HCT116 (cell line): Measurements from ENCODE around the gene SLC5A6. TPM values are rescaled to one million over a fixed set of nuclear protein-coding genes. Genes with fewer than 3 reads are reported as not detected.

Source experiments
- ATAC-seq: fragments of 200-7000 bp; cut with Tn5 transposase; 2 replicates; pipeline ENCODE4 v1.9.1; 2020; ENCODE audit warnings: mild to moderate bottlenecking, moderate library complexity
- BruUV-seq: library from RNA; stranded (reverse); fragments of 400-500 nt; replicated peaks from 2 replicates; lab custom pipeline; 2021; lab: Mats Ljungman, UMichigan
- CTCF ChIA-PET: fragments of 300-600 bp; sonication (Branson Sonifier 250); formaldehyde crosslinking; loops from one replicate; lab custom pipeline; 2021; ENCODE audit warnings: antibody characterized with exemption; lab: Charles Lee
- POLR2A ChIA-PET: fragments of 300-600, 350-600 bp; sonication (Branson Sonifier 250); formaldehyde crosslinking; loops from one replicate; lab custom pipeline; 2021; ENCODE audit warnings: antibody characterized with exemption; lab: Charles Lee
- RAD21 ChIA-PET, 2 experiments: fragments of 300-600 bp; sonication (Branson Sonifier 250); formaldehyde crosslinking; loops; one replicate each; lab custom pipeline; 2023; ENCODE audit warnings: low total read pairs in 2 of 2; ENCODE audit not compliant: uncharacterized antibody in 2 of 2, unreplicated experiment in 2 of 2, low non-redundant PET in 1 of 2; lab: Charles Lee
- DNase-seq: peaks from one replicate; pipeline ENCODE4 v3.0.0-alpha.2; 2010; ENCODE audit warnings: low read depth, low spot score
- H2AFZ ChIP-seq: fragments of 200-600 bp; shearing (Covaris generic), sonication (generic); 2 replicates; pipeline ENCODE4 v1.6.1; 2017; ENCODE audit warnings: low read depth, mixed run types, mixed read lengths, antibody characterized with exemption, low read length; ENCODE audit not compliant: poor library complexity, severe bottlenecking
- H3K27ac ChIP-seq: 2 replicates; pipeline ENCODE4 v1.5.1; 2012; ENCODE audit warnings: low read depth, low read length
- H3K27me3 ChIP-seq: fragments of 200-600 bp; sonication (generic); 2 replicates; pipeline ENCODE4 v1.6.1; 2016; ENCODE audit warnings: mixed run types, low read length, mixed read lengths; ENCODE audit not compliant: insufficient read depth
- H3K36me3 ChIP-seq, 2 experiments: fragments of 200-500 bp in 1 of 2; fragments of 200-600 bp in 1 of 2; sonication (Bioruptor generic) in 1 of 2; sonication (generic) in 1 of 2; 2 replicates each; pipeline versions ENCODE4 v1.5.1 to v1.6.1; 2014 to 2016; ENCODE audit warnings: low read length in 2 of 2, inconsistent platforms in 1 of 2, mixed read lengths in 1 of 2, mixed run types in 1 of 2; ENCODE audit not compliant: insufficient read depth in 2 of 2, control insufficient read depth in 1 of 2
- H3K4me1 ChIP-seq, 2 experiments: fragments of 200-600 bp in 1 of 2; sonication (generic) in 1 of 2; 2 replicates each; pipeline versions ENCODE4 v1.5.1 to v1.6.1; 2012 to 2017; ENCODE audit warnings: low read length in 2 of 2, inconsistent platforms in 1 of 2, mild to moderate bottlenecking in 1 of 2, mixed read lengths in 1 of 2, mixed run types in 1 of 2, moderate library complexity in 1 of 2; ENCODE audit not compliant: insufficient read depth in 2 of 2, control insufficient read depth in 1 of 2
- H3K4me2 ChIP-seq: fragments of 200-600 bp; sonication (generic); 2 replicates; pipeline ENCODE4 v1.6.1; 2017; ENCODE audit warnings: mixed run types, low read length, mixed read lengths
- H3K4me3 ChIP-seq, 2 experiments: fragments of 200-600 bp in 1 of 2; sonication (generic) in 1 of 2; replicated peaks in 1 of 2; 2 replicates each; pipeline ENCODE4 v1.5.1; 2011 to 2016; ENCODE audit warnings: low read length in 2 of 2, control low read depth in 1 of 2, low read depth in 1 of 2, mild to moderate bottlenecking in 1 of 2, mixed read lengths in 1 of 2, mixed run types in 1 of 2
- H3K79me2 ChIP-seq: fragments of 200-600 bp; sonication (generic); 2 replicates; pipeline ENCODE4 v1.6.1; 2017; ENCODE audit warnings: mild to moderate bottlenecking, mixed run types, low read length, moderate library complexity, mixed read lengths; ENCODE audit not compliant: insufficient read depth
- H3K9ac ChIP-seq: fragments of 200-600 bp; sonication (generic); 2 replicates; pipeline ENCODE4 v1.6.1; 2016; ENCODE audit warnings: low read length, mixed read lengths
- H3K9me2 ChIP-seq: fragments of 200-600 bp; sonication (generic), shearing (Covaris generic); 2 replicates; pipeline ENCODE4 v1.6.1; 2017; ENCODE audit warnings: mixed run types, mild to moderate bottlenecking, moderate library complexity; ENCODE audit not compliant: insufficient read depth
- H3K9me3 ChIP-seq, 2 experiments: fragments of 200-500 bp in 1 of 2; fragments of 200-600 bp in 1 of 2; sonication (Bioruptor generic) in 1 of 2; sonication (generic) in 1 of 2; 2 replicates each; pipeline ENCODE4 v1.6.1; 2014 to 2017; ENCODE audit warnings: low read length in 2 of 2, mixed read lengths in 2 of 2, inconsistent platforms in 1 of 2, low read depth in 1 of 2, mild to moderate bottlenecking in 1 of 2, mixed run types in 1 of 2, moderate library complexity in 1 of 2; ENCODE audit not compliant: control insufficient read depth in 1 of 2, insufficient read depth in 1 of 2
- H4K20me1 ChIP-seq: fragments of 200-600 bp; sonication (generic), shearing (Covaris generic); 2 replicates; pipeline ENCODE4 v1.6.1; 2017; ENCODE audit warnings: mixed run types, mild to moderate bottlenecking, moderate library complexity; ENCODE audit not compliant: insufficient read depth
- CBX3 ChIP-seq: IDR thresholded peaks from 2 replicates; pipeline ENCODE4 v1.6.1; 2012; ENCODE audit warnings: low read depth
- EGR1 ChIP-seq: IDR thresholded peaks from 2 replicates; pipeline ENCODE4 v1.6.1; 2012; ENCODE audit warnings: low read depth
- EZH2 ChIP-seq: fragments of 200-600 bp; sonication (generic); IDR thresholded peaks from 2 replicates; pipeline ENCODE4 v1.6.1; 2017; ENCODE audit warnings: antibody characterized with exemption, mixed run types
- EZH2phosphoT487 ChIP-seq: fragments of 200-600 bp; IDR thresholded peaks from 2 replicates; pipeline ENCODE4 v1.6.1; 2018; ENCODE audit warnings: antibody characterized with exemption, borderline replicate concordance
- JUND ChIP-seq: IDR thresholded peaks from 2 replicates; pipeline ENCODE4 v1.6.1; 2012
- POLR2A ChIP-seq: IDR thresholded peaks from 2 replicates; pipeline ENCODE4 v1.7.0; 2011; ENCODE audit warnings: borderline replicate concordance; ENCODE audit not compliant: insufficient read depth, insufficient read length; ENCODE audit errors: extremely low read depth
- POLR2AphosphoS5 ChIP-seq: IDR thresholded peaks from 2 replicates; pipeline ENCODE4 v1.6.1; 2011; ENCODE audit warnings: mild to moderate bottlenecking, low read depth, low read length, moderate library complexity
- RAD21 ChIP-seq: IDR thresholded peaks from 2 replicates; pipeline ENCODE4 v1.6.1; 2012; ENCODE audit warnings: low read depth, mild to moderate bottlenecking
- SIN3A ChIP-seq: IDR thresholded peaks from 2 replicates; pipeline ENCODE4 v1.6.1; 2012; ENCODE audit warnings: low read depth
- SP1 ChIP-seq: IDR thresholded peaks from 2 replicates; pipeline ENCODE4 v1.6.1; 2012; ENCODE audit warnings: low read depth
- SRF ChIP-seq: IDR thresholded peaks from 2 replicates; pipeline ENCODE4 v1.6.1; 2012; ENCODE audit warnings: low read depth
- TCF7L2 ChIP-seq: IDR thresholded peaks from 2 replicates; pipeline ENCODE4 v1.7.0; 2011; ENCODE audit warnings: borderline replicate concordance, inconsistent platforms; ENCODE audit not compliant: insufficient read depth, insufficient read length; ENCODE audit errors: extremely low read depth
- YY1 ChIP-seq: IDR thresholded peaks from 2 replicates; pipeline ENCODE4 v1.6.1; 2011; ENCODE audit warnings: low read length, low read depth, moderate library complexity, mild to moderate bottlenecking; ENCODE audit not compliant: insufficient replicate concordance; ENCODE audit errors: extremely low read depth
- ZFX ChIP-seq: fragments of 450-650 bp; IDR thresholded peaks from 2 replicates; pipeline ENCODE4 v1.6.1; 2017
- ZNF274 ChIP-seq: fragments of 200-500 bp; sonication (Bioruptor generic); IDR thresholded peaks from 2 replicates; pipeline ENCODE4 v1.6.1; 2014; ENCODE audit warnings: mild to moderate bottlenecking, low read depth, low read length, inconsistent platforms
- intact Hi-C: fragments of 100-400 bp; cut with micrococcal nuclease; formaldehyde crosslinking; loops from 2 replicates; pipeline ENCODE4 v1.10.0; 2022
- total RNA-seq: library from RNA; stranded (reverse); gene quantifications from one replicate; pipeline ENCODE4 v1.2.1, GENCODE V29; 2021; ENCODE audit not compliant: unreplicated experiment
- TF ChIP-seq, protein P1 (sequence below): IDR thresholded peaks from 2 replicates; pipeline ENCODE4 v1.6.1; 2012; ENCODE audit warnings: low read depth
- TF ChIP-seq, protein P2 (sequence below), 3 experiments: fragments of 200-600 bp in 1 of 3; sonication (generic) in 1 of 3; IDR thresholded peaks in 2 of 3; conservative IDR thresholded peaks in 1 of 3; 2 replicates each; pipeline ENCODE4 v1.5.1; 2012 to 2017; ENCODE audit warnings: low read depth in 2 of 3, low read length in 2 of 3, antibody characterized with exemption in 1 of 3, borderline replicate concordance in 1 of 3, control low read depth in 1 of 3, mild to moderate bottlenecking in 1 of 3, mixed read lengths in 1 of 3, mixed run types in 1 of 3, moderate library complexity in 1 of 3; ENCODE audit not compliant: insufficient read depth in 1 of 3
- TF ChIP-seq, protein P3 (sequence below): IDR thresholded peaks from 2 replicates; pipeline ENCODE4 v1.6.1; 2011; ENCODE audit warnings: mild to moderate bottlenecking, low read length, moderate library complexity; ENCODE audit not compliant: insufficient replicate concordance; ENCODE audit errors: extremely low read depth

SLC5A6 gene
- total RNA-seq, 1 experiment from 2014 or later = 55.4 TPM

DNA sequence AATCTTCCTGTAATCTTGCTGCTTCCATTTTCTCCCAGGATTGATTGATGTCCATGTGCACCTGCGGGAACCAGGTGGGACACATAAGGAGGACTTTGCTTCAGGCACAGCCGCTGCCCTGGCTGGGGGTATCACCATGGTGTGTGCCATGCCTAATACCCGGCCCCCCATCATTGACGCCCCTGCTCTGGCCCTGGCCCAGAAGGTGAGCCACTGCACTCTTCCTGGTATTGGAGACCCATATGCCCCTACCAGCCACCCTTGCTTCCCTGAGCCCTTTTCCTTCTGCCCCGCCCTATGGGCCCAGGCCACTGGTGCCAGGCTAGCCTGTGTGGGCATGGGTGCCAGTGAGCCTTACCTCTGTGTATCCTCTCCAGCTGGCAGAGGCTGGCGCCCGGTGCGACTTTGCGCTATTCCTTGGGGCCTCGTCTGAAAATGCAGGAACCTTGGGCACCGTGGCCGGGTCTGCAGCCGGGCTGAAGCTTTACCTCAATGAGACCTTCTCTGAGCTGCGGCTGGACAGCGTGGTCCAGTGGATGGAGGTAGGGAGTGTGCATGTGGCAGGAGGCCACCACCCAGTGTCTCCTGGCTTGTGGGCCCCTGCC, 25.4 kb upstream of the SLC5A6 start (continued):
- TF ChIP-seq, protein P1, sequence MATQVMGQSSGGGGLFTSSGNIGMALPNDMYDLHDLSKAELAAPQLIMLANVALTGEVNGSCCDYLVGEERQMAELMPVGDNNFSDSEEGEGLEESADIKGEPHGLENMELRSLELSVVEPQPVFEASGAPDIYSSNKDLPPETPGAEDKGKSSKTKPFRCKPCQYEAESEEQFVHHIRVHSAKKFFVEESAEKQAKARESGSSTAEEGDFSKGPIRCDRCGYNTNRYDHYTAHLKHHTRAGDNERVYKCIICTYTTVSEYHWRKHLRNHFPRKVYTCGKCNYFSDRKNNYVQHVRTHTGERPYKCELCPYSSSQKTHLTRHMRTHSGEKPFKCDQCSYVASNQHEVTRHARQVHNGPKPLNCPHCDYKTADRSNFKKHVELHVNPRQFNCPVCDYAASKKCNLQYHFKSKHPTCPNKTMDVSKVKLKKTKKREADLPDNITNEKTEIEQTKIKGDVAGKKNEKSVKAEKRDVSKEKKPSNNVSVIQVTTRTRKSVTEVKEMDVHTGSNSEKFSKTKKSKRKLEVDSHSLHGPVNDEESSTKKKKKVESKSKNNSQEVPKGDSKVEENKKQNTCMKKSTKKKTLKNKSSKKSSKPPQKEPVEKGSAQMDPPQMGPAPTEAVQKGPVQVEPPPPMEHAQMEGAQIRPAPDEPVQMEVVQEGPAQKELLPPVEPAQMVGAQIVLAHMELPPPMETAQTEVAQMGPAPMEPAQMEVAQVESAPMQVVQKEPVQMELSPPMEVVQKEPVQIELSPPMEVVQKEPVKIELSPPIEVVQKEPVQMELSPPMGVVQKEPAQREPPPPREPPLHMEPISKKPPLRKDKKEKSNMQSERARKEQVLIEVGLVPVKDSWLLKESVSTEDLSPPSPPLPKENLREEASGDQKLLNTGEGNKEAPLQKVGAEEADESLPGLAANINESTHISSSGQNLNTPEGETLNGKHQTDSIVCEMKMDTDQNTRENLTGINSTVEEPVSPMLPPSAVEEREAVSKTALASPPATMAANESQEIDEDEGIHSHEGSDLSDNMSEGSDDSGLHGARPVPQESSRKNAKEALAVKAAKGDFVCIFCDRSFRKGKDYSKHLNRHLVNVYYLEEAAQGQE = no peak
- TF ChIP-seq RAD21 = no peak
- TF ChIP-seq EGR1 = no peak

DNA sequence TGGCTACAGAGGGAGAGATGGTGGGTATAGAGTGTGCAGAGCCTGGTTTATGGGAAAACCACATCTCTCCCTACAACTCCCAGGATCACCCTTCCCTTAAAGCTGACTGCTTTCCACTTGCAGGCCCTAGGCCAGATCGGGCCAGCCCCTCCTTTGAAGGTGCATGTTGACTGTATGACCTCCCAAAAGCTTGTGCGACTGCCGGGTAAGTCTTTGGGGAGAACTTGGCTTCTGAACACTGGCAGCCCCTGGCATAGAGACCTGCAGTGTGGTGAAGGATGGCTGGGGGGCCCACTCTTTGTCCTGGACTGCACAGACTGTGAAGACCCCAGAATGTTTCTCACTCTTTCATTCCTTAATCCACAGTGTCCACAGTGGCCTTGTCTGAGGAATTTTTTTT, 24.6 kb upstream of the SLC5A6 start:
- no peaks in the 10 kb centered on the region for H3K9me2 ChIP-seq
- TF ChIP-seq POLR2AphosphoS5 (no peak), ZFX (no peak), JUND (no peak), SRF (no peak), RAD21 (no peak), SP1 (no peak), EZH2 (no peak), POLR2A (no peak), CBX3 (no peak), TCF7L2 (no peak), YY1 (no peak), ZNF274 (no peak), SIN3A (no peak), EZH2phosphoT487 (no peak)
- TF ChIP-seq, protein P2, sequence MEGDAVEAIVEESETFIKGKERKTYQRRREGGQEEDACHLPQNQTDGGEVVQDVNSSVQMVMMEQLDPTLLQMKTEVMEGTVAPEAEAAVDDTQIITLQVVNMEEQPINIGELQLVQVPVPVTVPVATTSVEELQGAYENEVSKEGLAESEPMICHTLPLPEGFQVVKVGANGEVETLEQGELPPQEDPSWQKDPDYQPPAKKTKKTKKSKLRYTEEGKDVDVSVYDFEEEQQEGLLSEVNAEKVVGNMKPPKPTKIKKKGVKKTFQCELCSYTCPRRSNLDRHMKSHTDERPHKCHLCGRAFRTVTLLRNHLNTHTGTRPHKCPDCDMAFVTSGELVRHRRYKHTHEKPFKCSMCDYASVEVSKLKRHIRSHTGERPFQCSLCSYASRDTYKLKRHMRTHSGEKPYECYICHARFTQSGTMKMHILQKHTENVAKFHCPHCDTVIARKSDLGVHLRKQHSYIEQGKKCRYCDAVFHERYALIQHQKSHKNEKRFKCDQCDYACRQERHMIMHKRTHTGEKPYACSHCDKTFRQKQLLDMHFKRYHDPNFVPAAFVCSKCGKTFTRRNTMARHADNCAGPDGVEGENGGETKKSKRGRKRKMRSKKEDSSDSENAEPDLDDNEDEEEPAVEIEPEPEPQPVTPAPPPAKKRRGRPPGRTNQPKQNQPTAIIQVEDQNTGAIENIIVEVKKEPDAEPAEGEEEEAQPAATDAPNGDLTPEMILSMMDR (IDR thresholded peaks at IDR 0.05 in 2 of 3, conservative IDR thresholded peaks at IDR 0.05 in 1 of 3; ENCODE audit: borderline replicate concordance in 1 of 3, insufficient read depth in 1 of 3, low read depth in 2 of 3, low read length in 2 of 3) = no peak
- TF ChIP-seq, protein P3, sequence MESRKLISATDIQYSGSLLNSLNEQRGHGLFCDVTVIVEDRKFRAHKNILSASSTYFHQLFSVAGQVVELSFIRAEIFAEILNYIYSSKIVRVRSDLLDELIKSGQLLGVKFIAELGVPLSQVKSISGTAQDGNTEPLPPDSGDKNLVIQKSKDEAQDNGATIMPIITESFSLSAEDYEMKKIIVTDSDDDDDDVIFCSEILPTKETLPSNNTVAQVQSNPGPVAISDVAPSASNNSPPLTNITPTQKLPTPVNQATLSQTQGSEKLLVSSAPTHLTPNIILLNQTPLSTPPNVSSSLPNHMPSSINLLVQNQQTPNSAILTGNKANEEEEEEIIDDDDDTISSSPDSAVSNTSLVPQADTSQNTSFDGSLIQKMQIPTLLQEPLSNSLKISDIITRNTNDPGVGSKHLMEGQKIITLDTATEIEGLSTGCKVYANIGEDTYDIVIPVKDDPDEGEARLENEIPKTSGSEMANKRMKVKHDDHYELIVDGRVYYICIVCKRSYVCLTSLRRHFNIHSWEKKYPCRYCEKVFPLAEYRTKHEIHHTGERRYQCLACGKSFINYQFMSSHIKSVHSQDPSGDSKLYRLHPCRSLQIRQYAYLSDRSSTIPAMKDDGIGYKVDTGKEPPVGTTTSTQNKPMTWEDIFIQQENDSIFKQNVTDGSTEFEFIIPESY = no peak

More for the DNA sequence above, 24.6 kb upstream of the SLC5A6 start:
- ATAC-seq (no peak), DNase-seq (no peak)
- intact Hi-C loops = no loop called here
- no peak overlapping the region for H2AFZ ChIP-seq
- no peaks in the 10 kb centered on the region for H3K4me1 ChIP-seq
- no peaks in the 10 kb centered on the region for H3K79me2 ChIP-seq
- CTCF ChIA-PET = no interaction called here
- H4K20me1 ChIP-seq = no peaks in the 10 kb centered on the region
- H3K9ac ChIP-seq = no peak overlapping the region
- no peak overlapping the region for H3K4me2 ChIP-seq
- no peaks in the 10 kb centered on the region for H3K27me3 ChIP-seq
- RAD21 ChIA-PET = no interaction called here
- H3K9me3 ChIP-seq = no peaks in the 10 kb centered on the region
- no TSS peak for BruUV-seq
- H3K27ac ChIP-seq = no peak overlapping the region
- POLR2A ChIA-PET = no interaction called here
- H3K4me3 ChIP-seq = no peak overlapping the region
- H3K36me3 ChIP-seq = peaks cover 65 to 93% of the 10 kb centered on the region in 2 experiments
